ENCODE measurements around the gene CRPPA.

CRPPA gene

GRCh38 chr7:16402940-16403339 lies 18.4 kb downstream of the CRPPA start:
- no peak for TF ChIP-seq CTCF (IDR thresholded peaks at IDR 0.05; ENCODE audit: insufficient read depth, low read depth, low read length, missing control alignments)
- no peak for DNase-seq (ENCODE audit: low read depth)
- H3K4me3 ChIP-seq (ENCODE audit: low read length), result no peak overlapping the region

- no peak for TF ChIP-seq CTCF (IDR thresholded peaks at IDR 0.05; ENCODE audit: insufficient read depth, low read depth, low read length, missing control alignments)
- H3K4me3 ChIP-seq (ENCODE audit: low read length), result no peak overlapping the region
- no peak for DNase-seq (ENCODE audit: low read depth)
These were observed 19.2 kb downstream of the CRPPA start for GRCh38 chr7:16402091-16402490.

- no peak overlapping the region for H3K4me3 ChIP-seq (ENCODE audit: low read length)
- no peak for TF ChIP-seq CTCF (IDR thresholded peaks at IDR 0.05; ENCODE audit: insufficient read depth, low read depth, low read length, missing control alignments)
- no peak for DNase-seq (ENCODE audit: low read depth)
These were observed 20.5 kb downstream of the CRPPA start for GRCh38 chr7:16400893-16401275.

- H3K4me3 ChIP-seq (ENCODE audit: low read length), result no peak overlapping the region
- TF ChIP-seq CTCF (IDR thresholded peaks at IDR 0.05; ENCODE audit: insufficient read depth, low read depth, low read length, missing control alignments), result no peak
- DNase-seq (ENCODE audit: low read depth), result no peak
These were observed 21.1 kb downstream of the CRPPA start for GRCh38 chr7:16399916-16400892.

- no peak for TF ChIP-seq CTCF (IDR thresholded peaks at IDR 0.05; ENCODE audit: insufficient read depth, low read depth, low read length, missing control alignments)
- no peak overlapping the region for H3K4me3 ChIP-seq (ENCODE audit: low read length)
- no peak for DNase-seq (ENCODE audit: low read depth)
These were observed 22.0 kb downstream of the CRPPA start for GRCh38 chr7:16399265-16399831.

- TF ChIP-seq CTCF (IDR thresholded peaks at IDR 0.05; ENCODE audit: insufficient read depth, low read depth, low read length, missing control alignments), result no peak
- H3K4me3 ChIP-seq (ENCODE audit: low read length), result no peak overlapping the region
- no peak for DNase-seq (ENCODE audit: low read depth)
These were observed 23.0 kb downstream of the CRPPA start for GRCh38 chr7:16398146-16399017.

Data from epithelial cell of esophagus (primary cell).